CD4-positive, alpha-beta T cell treated with Interleukin-21 for 1 hour (primary cell): ENCODE results near the gene FOXP1.

ENCODE experiments used
- DNase-seq: peaks from one replicate; pipeline ENCODE4 v3.0.0-alpha.2; 2020

FOXP1 gene

GRCh38 chr3:70926835-70927234 is 656.7 kb downstream of the FOXP1 start:
- no peak for DNase-seq

- DNase-seq = no peak
Observed at GRCh38 chr3:70919661-70920060, 663.9 kb downstream of the FOXP1 start.

GRCh38 chr3:70919091-70919490 is 664.4 kb downstream of the FOXP1 start:
- no peak for DNase-seq

- no peak for DNase-seq
Observed at GRCh38 chr3:70916375-70917055, 667.0 kb downstream of the FOXP1 start.

GRCh38 chr3:70914862-70915261 is 668.7 kb downstream of the FOXP1 start:
- no peak for DNase-seq

GRCh38 chr3:70911719-70912118 is 671.8 kb downstream of the FOXP1 start:
- no peak for DNase-seq

GRCh38 chr3:70905491-70905890 is 678.0 kb downstream of the FOXP1 start:
- DNase-seq = no peak
